ENCODE results near the gene ACVR1. TPM values are rescaled to one million over a fixed set of nuclear protein-coding genes. Genes with fewer than 3 reads are reported as not detected.

The ACVR1 gene
- total and polyA plus RNA-seq, 2 of the 13 experiments (the other 11 are each of a cell fraction or from before 2014, with no cell fraction given) = 2.3 to 5.4 TPM

DNA sequence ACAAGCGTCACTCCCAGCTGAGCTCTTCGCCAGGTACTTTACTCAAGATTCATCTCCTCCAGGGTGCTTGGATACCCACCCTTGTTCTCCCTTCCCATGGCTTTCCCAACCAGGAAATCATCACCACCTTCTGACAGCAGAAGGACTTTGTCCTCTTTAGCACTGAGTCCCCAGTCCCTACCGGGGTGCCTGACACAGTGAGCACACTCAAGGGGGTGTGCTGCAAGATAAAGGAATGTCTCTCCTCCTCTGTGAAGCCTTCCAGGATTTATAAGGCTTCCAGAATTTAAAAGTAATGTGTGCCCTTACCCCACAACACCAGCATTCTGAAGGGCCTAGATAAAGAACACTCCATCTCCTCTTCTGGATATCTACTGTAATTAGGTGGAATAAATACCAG is 39.6 kb downstream of the ACVR1 start (continued):
- TF ChIP-seq LCORL (IDR thresholded peaks at IDR 0.05) = no peak
- TF ChIP-seq LCORL (CRISPR knock-in tag; IDR thresholded peaks at IDR 0.05) = 0 out of 2 replicates have a peak, but pooled peaks have one; percentile 23
- TF ChIP-seq STAG1 (CRISPR knock-in tag; IDR thresholded peaks at IDR 0.05) = no peak
- TF ChIP-seq ADNP (CRISPR knock-in tag; IDR thresholded peaks at IDR 0.05) = no peak
- TF ChIP-seq ZNF335 (CRISPR knock-in tag; IDR thresholded peaks at IDR 0.05) = no peak
- 0 out of 2 replicates have a peak, but pooled peaks have one; percentile 37 for TF ChIP-seq SSRP1 (CRISPR knock-in tag; IDR thresholded peaks at IDR 0.05)
- TF ChIP-seq POLR2AphosphoS5 (IDR thresholded peaks at IDR 0.05; ENCODE audit: low read depth, low read length) = no peak
- 0 out of 2 replicates have a peak, but pooled peaks have one; percentile 33 for TF ChIP-seq ZNF292 (CRISPR knock-in tag; IDR thresholded peaks at IDR 0.05; ENCODE audit: borderline replicate concordance, low read depth)
- TF ChIP-seq SRY (CRISPR knock-in tag; IDR thresholded peaks at IDR 0.05) = no peak
- no peak for TF ChIP-seq MXD4 (CRISPR knock-in tag; IDR thresholded peaks at IDR 0.05)
- no peak for TF ChIP-seq RXRA (CRISPR knock-in tag; IDR thresholded peaks at IDR 0.05)
- no peak for TF ChIP-seq ZNF614 (CRISPR knock-in tag; IDR thresholded peaks at IDR 0.05; ENCODE audit: borderline replicate concordance)
- TF ChIP-seq, protein P1, sequence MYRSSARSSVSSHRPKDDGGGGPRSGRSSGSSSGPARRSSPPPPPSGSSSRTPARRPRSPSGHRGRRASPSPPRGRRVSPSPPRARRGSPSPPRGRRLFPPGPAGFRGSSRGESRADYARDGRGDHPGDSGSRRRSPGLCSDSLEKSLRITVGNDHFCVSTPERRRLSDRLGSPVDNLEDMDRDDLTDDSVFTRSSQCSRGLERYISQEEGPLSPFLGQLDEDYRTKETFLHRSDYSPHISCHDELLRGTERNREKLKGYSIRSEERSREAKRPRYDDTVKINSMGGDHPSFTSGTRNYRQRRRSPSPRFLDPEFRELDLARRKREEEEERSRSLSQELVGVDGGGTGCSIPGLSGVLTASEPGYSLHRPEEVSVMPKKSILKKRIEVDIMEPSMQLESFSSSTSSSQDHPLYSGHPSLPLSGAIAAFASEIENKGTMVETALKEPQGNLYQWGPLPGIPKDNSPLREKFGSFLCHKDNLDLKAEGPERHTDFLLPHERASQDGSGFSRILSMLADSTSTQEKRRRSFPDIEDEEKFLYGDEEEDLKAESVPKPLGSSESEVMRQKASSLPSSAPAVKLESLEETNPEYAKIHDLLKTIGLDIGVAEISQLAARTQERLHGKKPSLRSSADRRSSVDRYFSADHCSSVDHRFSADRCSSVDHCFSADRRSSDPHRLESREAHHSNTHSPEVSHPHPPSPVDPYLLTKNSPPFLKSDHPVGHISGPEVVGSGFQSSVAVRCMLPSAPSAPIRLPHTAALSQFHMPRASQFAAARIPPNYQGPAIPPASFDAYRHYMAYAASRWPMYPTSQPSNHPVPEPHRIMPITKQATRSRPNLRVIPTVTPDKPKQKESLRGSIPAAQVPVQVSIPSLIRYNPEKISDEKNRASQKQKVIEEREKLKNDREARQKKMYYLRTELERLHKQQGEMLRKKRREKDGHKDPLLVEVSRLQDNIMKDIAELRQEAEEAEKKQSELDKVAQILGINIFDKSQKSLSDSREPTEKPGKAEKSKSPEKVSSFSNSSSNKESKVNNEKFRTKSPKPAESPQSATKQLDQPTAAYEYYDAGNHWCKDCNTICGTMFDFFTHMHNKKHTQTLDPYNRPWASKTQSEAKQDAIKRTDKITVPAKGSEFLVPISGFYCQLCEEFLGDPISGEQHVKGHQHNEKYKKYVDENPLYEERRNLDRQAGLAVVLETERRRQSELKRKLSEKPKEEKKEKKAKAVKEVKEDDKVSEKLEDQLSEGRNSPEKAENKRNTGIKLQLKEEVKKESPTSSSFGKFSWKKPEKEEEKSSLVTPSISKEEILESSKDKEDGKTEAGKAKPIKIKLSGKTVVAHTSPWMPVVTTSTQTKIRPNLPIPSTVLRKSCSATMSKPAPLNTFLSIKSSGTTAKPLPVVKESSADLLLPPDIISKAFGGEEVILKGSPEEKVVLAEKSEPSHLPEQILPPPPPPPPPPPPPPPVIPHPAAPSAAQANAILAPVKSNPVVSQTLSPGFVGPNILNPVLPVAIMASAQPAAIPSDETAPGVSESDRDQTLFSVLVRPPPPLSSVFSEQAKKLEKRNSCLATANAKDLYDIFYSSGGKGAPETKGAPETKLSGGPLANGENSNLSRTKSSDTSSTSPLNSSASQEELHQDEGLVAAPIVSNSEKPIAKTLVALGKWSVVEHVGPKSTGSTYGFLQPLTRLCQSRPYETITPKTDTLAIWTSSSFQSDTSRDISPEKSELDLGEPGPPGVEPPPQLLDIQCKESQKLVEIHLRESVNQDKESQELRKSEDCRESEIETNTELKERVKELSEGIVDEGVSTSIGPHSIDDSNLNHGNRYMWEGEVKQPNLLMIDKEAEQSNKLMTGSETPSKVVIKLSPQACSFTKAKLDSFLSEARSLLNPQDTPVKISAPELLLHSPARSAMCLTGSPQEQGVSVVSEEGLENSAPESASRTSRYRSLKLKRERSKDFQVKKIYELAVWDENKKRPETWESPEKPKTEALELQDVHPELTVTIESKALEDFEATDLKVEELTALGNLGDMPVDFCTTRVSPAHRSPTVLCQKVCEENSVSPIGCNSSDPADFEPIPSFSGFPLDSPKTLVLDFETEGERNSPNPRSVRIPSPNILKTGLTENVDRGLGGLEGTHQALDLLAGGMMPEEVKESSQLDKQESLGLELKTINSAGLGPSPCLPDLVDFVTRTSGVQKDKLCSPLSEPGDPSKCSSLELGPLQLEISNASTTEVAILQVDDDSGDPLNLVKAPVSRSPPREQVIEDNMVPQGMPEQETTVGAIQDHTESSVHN (CRISPR knock-in tag; IDR thresholded peaks at IDR 0.05) = no peak
- TF ChIP-seq, protein P2, sequence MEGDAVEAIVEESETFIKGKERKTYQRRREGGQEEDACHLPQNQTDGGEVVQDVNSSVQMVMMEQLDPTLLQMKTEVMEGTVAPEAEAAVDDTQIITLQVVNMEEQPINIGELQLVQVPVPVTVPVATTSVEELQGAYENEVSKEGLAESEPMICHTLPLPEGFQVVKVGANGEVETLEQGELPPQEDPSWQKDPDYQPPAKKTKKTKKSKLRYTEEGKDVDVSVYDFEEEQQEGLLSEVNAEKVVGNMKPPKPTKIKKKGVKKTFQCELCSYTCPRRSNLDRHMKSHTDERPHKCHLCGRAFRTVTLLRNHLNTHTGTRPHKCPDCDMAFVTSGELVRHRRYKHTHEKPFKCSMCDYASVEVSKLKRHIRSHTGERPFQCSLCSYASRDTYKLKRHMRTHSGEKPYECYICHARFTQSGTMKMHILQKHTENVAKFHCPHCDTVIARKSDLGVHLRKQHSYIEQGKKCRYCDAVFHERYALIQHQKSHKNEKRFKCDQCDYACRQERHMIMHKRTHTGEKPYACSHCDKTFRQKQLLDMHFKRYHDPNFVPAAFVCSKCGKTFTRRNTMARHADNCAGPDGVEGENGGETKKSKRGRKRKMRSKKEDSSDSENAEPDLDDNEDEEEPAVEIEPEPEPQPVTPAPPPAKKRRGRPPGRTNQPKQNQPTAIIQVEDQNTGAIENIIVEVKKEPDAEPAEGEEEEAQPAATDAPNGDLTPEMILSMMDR (CRISPR knock-in tag; IDR thresholded peaks at IDR 0.05) = no peak
- no peak for TF ChIP-seq ZNF652 (CRISPR knock-in tag; IDR thresholded peaks at IDR 0.05; ENCODE audit: borderline replicate concordance, low read depth)
- TF ChIP-seq, protein P3, sequence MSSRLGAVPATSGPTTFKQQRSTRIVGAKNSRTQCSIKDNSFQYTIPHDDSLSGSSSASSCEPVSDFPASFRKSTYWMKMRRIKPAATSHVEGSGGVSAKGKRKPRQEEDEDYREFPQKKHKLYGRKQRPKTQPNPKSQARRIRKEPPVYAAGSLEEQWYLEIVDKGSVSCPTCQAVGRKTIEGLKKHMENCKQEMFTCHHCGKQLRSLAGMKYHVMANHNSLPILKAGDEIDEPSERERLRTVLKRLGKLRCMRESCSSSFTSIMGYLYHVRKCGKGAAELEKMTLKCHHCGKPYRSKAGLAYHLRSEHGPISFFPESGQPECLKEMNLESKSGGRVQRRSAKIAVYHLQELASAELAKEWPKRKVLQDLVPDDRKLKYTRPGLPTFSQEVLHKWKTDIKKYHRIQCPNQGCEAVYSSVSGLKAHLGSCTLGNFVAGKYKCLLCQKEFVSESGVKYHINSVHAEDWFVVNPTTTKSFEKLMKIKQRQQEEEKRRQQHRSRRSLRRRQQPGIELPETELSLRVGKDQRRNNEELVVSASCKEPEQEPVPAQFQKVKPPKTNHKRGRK (CRISPR knock-in tag; IDR thresholded peaks at IDR 0.05) = no peak
